Fibroblast of lung (primary cell): ENCODE data around the gene TMEM250. TPM values are rescaled to one million over a fixed set of nuclear protein-coding genes. Genes with fewer than 3 reads are reported as not detected.

Experiments used
- DNase-seq, 2 donors: peaks; one replicate each; pipeline versions ENCODE4 v3.0.0 to v3.0.0-alpha.2; 2010; ENCODE audit warnings: low read depth in 2 of 2
- H2AFZ ChIP-seq: 2 replicates; pipeline ENCODE4 v1.5.1; 2012; ENCODE audit warnings: low read length, control low read depth, inconsistent platforms
- H3K27ac ChIP-seq: 2 replicates; pipeline ENCODE4 v1.5.1; 2011; ENCODE audit warnings: low read length, control low read depth; ENCODE audit not compliant: insufficient read depth
- H3K27me3 ChIP-seq: 2 replicates; pipeline ENCODE4 v1.5.1; 2011; ENCODE audit warnings: mild to moderate bottlenecking, low read length; ENCODE audit not compliant: control insufficient read depth, insufficient read depth
- H3K36me3 ChIP-seq: 2 replicates; pipeline ENCODE4 v1.5.1; 2011; ENCODE audit warnings: low read length; ENCODE audit not compliant: control insufficient read depth, insufficient read depth
- H3K4me1 ChIP-seq: 2 replicates; pipeline ENCODE4 v1.5.1; 2011; ENCODE audit warnings: low read length; ENCODE audit not compliant: control insufficient read depth, insufficient read depth; ENCODE audit errors: extremely low read depth
- H3K4me2 ChIP-seq: 2 replicates; pipeline ENCODE4 v1.5.1; 2011; ENCODE audit warnings: low read length, control low read depth; ENCODE audit not compliant: insufficient read depth; ENCODE audit errors: extremely low read depth
- H3K4me3 ChIP-seq, 4 experiments: fragments of 200-600 bp in 1 of 4; sonication (generic) in 1 of 4; replicated peaks in 1 of 4; 2 replicates each; pipeline ENCODE4 v1.5.1; 2011 to 2016; ENCODE audit warnings: low read length in 4 of 4, low read depth in 3 of 4, mild to moderate bottlenecking in 3 of 4, control low read depth in 2 of 4, inconsistent platforms in 1 of 4, mixed read lengths in 1 of 4; ENCODE audit not compliant: insufficient read depth in 1 of 4; ENCODE audit errors: control extremely low read depth in 1 of 4
- H3K79me2 ChIP-seq: 2 replicates; pipeline ENCODE4 v1.5.1; 2012; ENCODE audit warnings: mild to moderate bottlenecking, low read length, inconsistent platforms; ENCODE audit not compliant: control insufficient read depth, insufficient read depth
- H3K9ac ChIP-seq: 2 replicates; pipeline ENCODE4 v1.5.1; 2011; ENCODE audit warnings: mild to moderate bottlenecking, low read length, control low read depth; ENCODE audit not compliant: insufficient read depth
- H3K9me3 ChIP-seq: 2 replicates; pipeline ENCODE4 v1.5.1; 2012; ENCODE audit warnings: low read depth, low read length; ENCODE audit not compliant: control insufficient read depth, insufficient read depth
- H4K20me1 ChIP-seq: 2 replicates; pipeline ENCODE4 v1.5.1; 2011; ENCODE audit warnings: low read length; ENCODE audit not compliant: control insufficient read depth, insufficient read depth; ENCODE audit errors: extremely low read depth
- EZH2 ChIP-seq: IDR thresholded peaks from 2 replicates; pipeline ENCODE4 v1.5.1; 2012; ENCODE audit warnings: low read length, control low read depth, mild to moderate bottlenecking; ENCODE audit errors: missing control alignments
- polyA plus RNA-seq, 2 donors: library from polyadenylated mRNA; depleted of rRNA in 1 of 2; stranded (reverse) in 1 of 2; unstranded in 1 of 2; fragments of >200 nt; gene quantifications; 2 replicates each; pipeline ENCODE4 v1.2.1, GENCODE V29; 2011 to 2012; ENCODE audit warnings: missing spikeins in 1 of 2
- total RNA-seq: library from RNA; depleted of rRNA; stranded (reverse); fragments of >200 nt; gene quantifications from 2 replicates; pipeline ENCODE4 v1.2.1, GENCODE V29; 2014
- TF ChIP-seq, protein P1 (sequence below), 2 donors: IDR thresholded peaks in 1 of 2; conservative IDR thresholded peaks in 1 of 2; 1 replicate in 1 of 2; 2 replicates in 1 of 2; pipeline ENCODE4 v1.5.1; 2011 to 2012; ENCODE audit warnings: low read length in 2 of 2, control low read depth in 1 of 2, inconsistent platforms in 1 of 2, low read depth in 1 of 2, mild to moderate bottlenecking in 1 of 2

TMEM250 gene
- total and polyA plus RNA-seq, 2 donors (not counting 1 experiment from before 2014, with no cell fraction given), result 13.3 to 43.3 TPM

DNA sequence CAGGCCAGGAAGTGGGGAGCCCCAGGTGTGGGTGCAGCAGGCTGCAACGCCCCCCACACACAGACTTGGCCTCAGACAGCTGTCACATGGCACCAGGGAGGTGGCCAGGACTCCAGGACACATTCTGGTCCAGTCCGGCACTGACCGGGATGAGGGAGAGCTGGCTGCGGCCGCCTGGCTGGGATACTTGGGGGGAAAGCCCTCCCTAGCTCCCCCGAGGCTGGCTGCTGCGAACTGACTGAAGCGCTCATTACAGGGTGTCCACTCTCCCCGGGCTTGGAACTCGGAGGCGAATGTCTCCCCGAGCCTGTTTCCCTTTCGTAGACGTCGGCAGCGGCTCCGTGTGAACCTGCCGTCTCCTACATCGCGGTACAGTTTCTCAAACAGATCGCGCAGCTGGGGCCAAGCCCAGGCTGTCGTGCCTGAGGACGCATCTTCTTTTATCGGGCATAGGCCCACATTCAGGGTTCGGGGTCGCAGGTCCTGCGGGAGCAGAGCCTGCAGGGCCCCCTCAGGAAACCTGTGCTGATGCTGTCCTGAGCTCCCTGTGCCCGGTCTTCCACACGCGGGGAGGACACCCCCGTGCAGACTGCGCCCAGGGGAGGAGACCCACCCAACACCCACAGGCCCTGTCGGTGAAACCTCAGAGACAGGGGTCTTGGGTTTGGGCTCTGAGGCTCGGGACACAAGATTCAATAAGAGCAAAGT lies 43.4 kb downstream of the TMEM250 start:
- Histone ChIP-seq H3K9me3 (no peaks in the 10 kb centered on the region), H4K20me1 (no peaks in the 10 kb centered on the region), H3K4me1 (no peaks in the 10 kb centered on the region), H3K27me3 (no peaks in the 10 kb centered on the region), H2AFZ (no peak overlapping the region), H3K79me2 (peaks cover 21% of the 10 kb centered on the region), H3K9ac (no peak overlapping the region), H3K36me3 (peaks cover 3% of the 10 kb centered on the region), H3K4me3 (no peak overlapping the region), H3K27ac (no peak overlapping the region), H3K4me2 (no peak overlapping the region)
- no peak for TF ChIP-seq EZH2
- TF ChIP-seq, protein P1, sequence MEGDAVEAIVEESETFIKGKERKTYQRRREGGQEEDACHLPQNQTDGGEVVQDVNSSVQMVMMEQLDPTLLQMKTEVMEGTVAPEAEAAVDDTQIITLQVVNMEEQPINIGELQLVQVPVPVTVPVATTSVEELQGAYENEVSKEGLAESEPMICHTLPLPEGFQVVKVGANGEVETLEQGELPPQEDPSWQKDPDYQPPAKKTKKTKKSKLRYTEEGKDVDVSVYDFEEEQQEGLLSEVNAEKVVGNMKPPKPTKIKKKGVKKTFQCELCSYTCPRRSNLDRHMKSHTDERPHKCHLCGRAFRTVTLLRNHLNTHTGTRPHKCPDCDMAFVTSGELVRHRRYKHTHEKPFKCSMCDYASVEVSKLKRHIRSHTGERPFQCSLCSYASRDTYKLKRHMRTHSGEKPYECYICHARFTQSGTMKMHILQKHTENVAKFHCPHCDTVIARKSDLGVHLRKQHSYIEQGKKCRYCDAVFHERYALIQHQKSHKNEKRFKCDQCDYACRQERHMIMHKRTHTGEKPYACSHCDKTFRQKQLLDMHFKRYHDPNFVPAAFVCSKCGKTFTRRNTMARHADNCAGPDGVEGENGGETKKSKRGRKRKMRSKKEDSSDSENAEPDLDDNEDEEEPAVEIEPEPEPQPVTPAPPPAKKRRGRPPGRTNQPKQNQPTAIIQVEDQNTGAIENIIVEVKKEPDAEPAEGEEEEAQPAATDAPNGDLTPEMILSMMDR (conservative IDR thresholded peaks at IDR 0.05 in 1 of 2, IDR thresholded peaks at IDR 0.05 in 1 of 2; ENCODE audit: low read depth in 1 of 2, low read length in 2 of 2), result no peak
- no peak for DNase-seq

DNA sequence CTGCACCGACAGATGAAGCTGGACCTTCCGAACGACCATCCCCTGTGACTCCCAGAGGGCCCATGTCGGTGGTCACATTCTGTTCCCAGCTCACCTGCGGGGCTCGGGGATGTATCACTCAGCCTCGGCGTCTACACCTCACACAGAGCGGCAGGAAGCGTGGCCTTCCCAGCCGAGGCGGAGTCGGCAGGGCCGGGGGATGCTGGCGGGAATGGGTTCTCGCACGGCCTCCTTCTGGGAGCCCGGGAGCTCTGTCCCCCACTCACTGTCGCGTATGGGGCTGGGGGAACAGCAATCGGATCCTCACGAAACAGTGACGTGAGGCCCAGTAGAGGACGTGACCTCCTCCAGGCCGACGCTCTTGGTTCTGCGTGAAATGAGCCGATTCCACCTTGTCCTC lies 44.0 kb downstream of the TMEM250 start:
- DNase-seq, result no peak
- Histone ChIP-seq H3K27ac (no peak overlapping the region), H2AFZ (no peak overlapping the region), H3K4me1 (no peaks in the 10 kb centered on the region), H3K9me3 (no peaks in the 10 kb centered on the region), H4K20me1 (no peaks in the 10 kb centered on the region), H3K27me3 (no peaks in the 10 kb centered on the region), H3K36me3 (peaks cover 3% of the 10 kb centered on the region), H3K79me2 (peaks cover 20% of the 10 kb centered on the region), H3K4me2 (no peak overlapping the region), H3K9ac (no peak overlapping the region), H3K4me3 (no peak overlapping the region)
- TF ChIP-seq, protein P1 (conservative IDR thresholded peaks at IDR 0.05 in 1 of 2, IDR thresholded peaks at IDR 0.05 in 1 of 2; ENCODE audit: low read depth in 1 of 2, low read length in 2 of 2), result no peak
- TF ChIP-seq EZH2, result no peak

Other genes with a start within 250 kb of the TMEM250 start
- gene CAMSAP1, start 211.3 kb downstream of the TMEM250 start, total RNA-seq, result 17.7 and 18.8 TPM in 2 replicates
- gene CAMSAP1, start 211.3 kb downstream of the TMEM250 start, polyA plus RNA-seq, result 5.0 and 7.2 TPM in 2 replicates
- gene UBAC1, start 157.5 kb downstream of the TMEM250 start, total RNA-seq, result 29.0 and 30.6 TPM in 2 replicates
- gene UBAC1, start 157.5 kb downstream of the TMEM250 start, polyA plus RNA-seq, result 26.3 and 26.8 TPM in 2 replicates
- 18.2 and 18.5 TPM in 2 replicates for gene NACC2, start 23.6 kb downstream of the TMEM250 start, total RNA-seq
- 12.3 and 14.4 TPM in 2 replicates for gene NACC2, start 23.6 kb downstream of the TMEM250 start, polyA plus RNA-seq
- gene LHX3, start 86.3 kb upstream of the TMEM250 start, total RNA-seq, result not detected in 2 replicates
- gene LHX3, start 86.3 kb upstream of the TMEM250 start, polyA plus RNA-seq, result not detected in 2 replicates
- gene QSOX2, start 126.9 kb upstream of the TMEM250 start, total RNA-seq, result 7.2 and 7.8 TPM in 2 replicates
- gene QSOX2, start 126.9 kb upstream of the TMEM250 start, polyA plus RNA-seq, result 13.2 and 14.7 TPM in 2 replicates
- gene CCDC187, start 185.2 kb upstream of the TMEM250 start, total RNA-seq, result not detected in 2 replicates
- gene CCDC187, start 185.2 kb upstream of the TMEM250 start, polyA plus RNA-seq, result under 0.01 TPM in 1 of 2 replicates, not detected in the other
- 54.2 and 60.3 TPM in 2 replicates for gene GPSM1, start 208.7 kb upstream of the TMEM250 start, total RNA-seq
- 15.8 and 17.2 TPM in 2 replicates for gene GPSM1, start 208.7 kb upstream of the TMEM250 start, polyA plus RNA-seq
- gene DNLZ, start 244.9 kb upstream of the TMEM250 start, total RNA-seq, result 14.2 and 14.6 TPM in 2 replicates
- 5.8 and 7.4 TPM in 2 replicates for gene DNLZ, start 244.9 kb upstream of the TMEM250 start, polyA plus RNA-seq